Muscle layer of duodenum (tissue), 2 donors: ENCODE data around the gene TCTA.

Source experiments
- H3K27ac ChIP-seq: one replicate; pipeline ENCODE4 v1.7.0; 2013; ENCODE audit warnings: mild to moderate bottlenecking, low read length
- H3K27me3 ChIP-seq: one replicate; pipeline ENCODE4 v1.7.0; 2013; ENCODE audit warnings: low read depth, mild to moderate bottlenecking, control low read depth, low read length
- H3K36me3 ChIP-seq, 2 donors: one replicate each; pipeline ENCODE4 v1.7.0; 2013; ENCODE audit warnings: low read length in 2 of 2, control low read depth in 1 of 2, mild to moderate bottlenecking in 1 of 2; ENCODE audit not compliant: insufficient read depth in 2 of 2, control insufficient read depth in 1 of 2
- H3K4me1 ChIP-seq, 2 donors: one replicate each; pipeline ENCODE4 v1.7.0; 2013; ENCODE audit warnings: low read length in 2 of 2, mild to moderate bottlenecking in 2 of 2, control low read depth in 1 of 2, moderate library complexity in 1 of 2; ENCODE audit not compliant: insufficient read depth in 2 of 2, control insufficient read depth in 1 of 2
- H3K4me3 ChIP-seq, 2 donors: one replicate each; pipeline ENCODE4 v1.7.0; 2013; ENCODE audit warnings: low read length in 2 of 2, low read depth in 1 of 2, mild to moderate bottlenecking in 1 of 2
- H3K9me3 ChIP-seq, 2 donors: one replicate each; pipeline ENCODE4 v1.7.0; 2013; ENCODE audit warnings: low read length in 2 of 2, control low read depth in 1 of 2, mild to moderate bottlenecking in 1 of 2; ENCODE audit not compliant: control insufficient read depth in 1 of 2
- donor health status: healthy.

Gene TCTA

DNA sequence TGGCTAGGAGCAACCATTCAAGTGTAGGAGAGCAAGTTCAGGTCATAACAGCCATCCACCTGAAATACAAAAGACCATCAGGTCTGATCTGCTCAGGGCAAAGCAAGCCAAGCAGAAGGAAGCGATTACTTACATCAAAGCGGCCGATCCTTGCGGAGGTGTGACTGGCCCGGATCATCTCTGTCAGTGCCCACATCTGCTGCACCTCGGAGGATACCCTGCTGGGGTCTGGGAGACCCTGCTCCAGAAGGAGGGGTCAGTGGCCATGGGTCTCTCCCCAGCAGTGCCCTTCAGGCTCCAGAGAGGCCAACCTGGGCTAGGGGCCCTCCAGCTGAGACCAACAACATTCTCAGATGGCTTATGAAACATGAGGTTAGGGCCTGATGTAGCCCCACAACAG lies 12.6 kb downstream of the TCTA start:
- H3K27ac ChIP-seq: no peak overlapping the region
- peaks cover 9 to 31% of the 10 kb centered on the region in 2 donors for H3K36me3 ChIP-seq
- H3K9me3 ChIP-seq: no peaks in the 10 kb centered on the region
- H3K4me1 ChIP-seq: peaks cover 12 to 23% of the 10 kb centered on the region in 2 donors
- no peaks in the 10 kb centered on the region for H3K27me3 ChIP-seq
- H3K4me3 ChIP-seq: no peak overlapping the region

DNA sequence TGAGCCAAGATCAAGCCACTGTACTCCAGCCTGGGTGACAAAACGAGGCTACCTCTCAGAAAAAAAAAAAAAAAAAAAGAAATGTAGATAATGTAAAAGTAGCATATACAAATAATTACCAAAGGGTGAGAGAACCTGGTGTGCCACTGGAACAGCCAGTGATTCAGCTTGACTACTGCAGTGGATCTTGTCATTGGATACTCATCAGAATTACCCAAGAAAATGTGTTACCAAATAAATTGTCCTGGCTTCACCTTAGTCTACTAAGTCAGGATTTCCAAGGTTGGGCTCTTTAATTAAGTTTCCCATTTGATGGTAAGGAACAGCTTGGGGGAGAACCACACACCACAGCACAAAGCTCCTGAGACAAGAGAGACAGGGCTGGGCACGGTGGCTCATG lies 15.4 kb downstream of the TCTA start:
- H3K36me3 ChIP-seq: peaks cover 9 to 22% of the 10 kb centered on the region in 2 donors

DNA sequence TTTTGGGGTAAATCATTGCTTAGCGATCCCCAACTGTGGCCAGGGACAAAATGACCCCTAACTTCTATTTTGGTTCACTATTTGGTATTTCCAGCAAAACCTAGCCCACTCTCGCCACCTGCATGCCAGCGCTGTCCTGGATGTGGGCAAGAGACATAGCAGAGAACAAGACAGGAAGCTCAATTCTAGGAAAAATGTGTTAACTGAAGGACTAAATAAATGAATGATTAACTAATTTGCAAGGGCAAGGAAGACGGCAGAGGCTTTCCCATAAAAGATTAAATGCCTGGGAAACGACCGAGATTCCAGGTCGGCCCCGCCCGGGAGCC lies 16.5 kb downstream of the TCTA start:
- H3K27me3 ChIP-seq: no peaks in the 10 kb centered on the region
- H3K27ac ChIP-seq: peak overlapping the region; percentile 77
- H3K4me3 ChIP-seq: peak overlapping the region; percentile 72 to 85
- peaks cover 9 to 22% of the 10 kb centered on the region in 2 donors for H3K36me3 ChIP-seq
- no peaks in the 10 kb centered on the region for H3K9me3 ChIP-seq
- H3K4me1 ChIP-seq: peaks cover 0 to 4% of the 10 kb centered on the region in 2 donors

More for the DNA sequence above, 15.4 kb downstream of the TCTA start:
- no peak overlapping the region for H3K27ac ChIP-seq
- H3K4me1 ChIP-seq: peaks cover 2 to 10% of the 10 kb centered on the region in 2 donors
- H3K27me3 ChIP-seq: no peaks in the 10 kb centered on the region
- H3K9me3 ChIP-seq: no peaks in the 10 kb centered on the region
- no peak overlapping the region for H3K4me3 ChIP-seq

DNA sequence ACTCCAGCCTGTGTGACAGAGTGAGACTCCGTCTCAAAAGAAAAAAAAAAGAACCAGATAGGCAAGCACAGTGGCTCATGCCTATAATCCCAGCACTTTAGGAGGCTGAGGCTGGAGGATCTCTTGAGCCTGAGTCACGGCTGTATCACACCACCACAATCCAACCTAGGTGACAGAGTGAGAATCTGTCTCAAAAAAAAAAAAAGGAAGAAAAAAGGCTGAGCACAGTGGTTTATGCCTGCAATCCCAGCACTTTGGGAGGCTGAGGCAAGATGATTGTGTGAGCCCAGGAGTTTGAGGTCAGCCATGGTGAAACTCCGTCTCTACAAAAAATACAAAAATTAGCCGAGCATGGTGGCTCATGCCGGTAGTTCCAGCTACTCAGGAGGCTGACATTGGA lies 22.5 kb downstream of the TCTA start:
- no peak overlapping the region for H3K27ac ChIP-seq
- no peak overlapping the region for H3K4me3 ChIP-seq
- no peaks in the 10 kb centered on the region for H3K4me1 ChIP-seq
- no peaks in the 10 kb centered on the region for H3K36me3 ChIP-seq
- no peaks in the 10 kb centered on the region for H3K9me3 ChIP-seq
- H3K27me3 ChIP-seq: no peaks in the 10 kb centered on the region

DNA sequence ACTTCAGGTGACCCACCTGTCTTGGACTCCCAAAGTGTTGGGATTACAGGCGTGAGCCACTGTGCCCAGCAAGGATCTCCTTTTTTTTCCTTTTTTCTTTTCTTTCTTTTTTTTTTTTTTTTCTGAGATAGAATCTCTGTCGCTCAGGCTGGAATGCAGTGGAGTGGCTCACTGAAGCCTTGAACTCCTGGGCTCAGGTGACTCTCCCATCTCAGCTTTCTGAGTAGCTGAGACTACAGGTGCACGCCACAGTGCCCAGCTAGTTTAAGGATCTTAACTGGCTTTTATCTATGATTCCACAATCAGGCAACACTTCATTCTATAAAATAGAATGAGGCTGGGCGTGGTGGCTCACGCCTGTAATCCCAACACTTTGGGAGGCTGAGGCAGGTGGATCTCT lies 33.2 kb downstream of the TCTA start:
- H3K9me3 ChIP-seq: no peaks in the 10 kb centered on the region
- no peaks in the 10 kb centered on the region for H3K36me3 ChIP-seq
- H3K4me1 ChIP-seq: peaks cover 0 to 11% of the 10 kb centered on the region in 2 donors
- H3K27ac ChIP-seq: no peak overlapping the region
- no peak overlapping the region for H3K4me3 ChIP-seq
- no peaks in the 10 kb centered on the region for H3K27me3 ChIP-seq

DNA sequence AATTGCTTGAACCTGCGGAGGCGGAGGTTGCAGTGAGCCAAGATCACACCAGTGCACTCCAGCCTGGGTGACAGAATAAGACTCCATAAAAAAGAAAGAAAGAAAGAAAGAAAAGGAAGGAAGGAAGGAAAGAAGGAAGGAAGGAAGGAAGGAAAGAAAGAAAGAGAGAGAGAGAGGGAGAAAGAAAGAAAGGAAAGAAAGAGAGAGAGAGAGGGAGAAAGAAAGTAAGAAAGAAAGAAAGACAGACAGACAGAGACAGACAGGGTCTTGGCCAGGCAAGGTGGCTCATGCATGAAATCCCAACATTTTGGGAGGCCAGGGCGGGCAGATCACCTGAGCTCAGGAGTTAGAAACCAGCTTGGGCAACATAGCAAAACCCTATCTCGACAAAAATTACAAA lies 41.4 kb downstream of the TCTA start:
- H3K4me3 ChIP-seq: no peak overlapping the region
- no peaks in the 10 kb centered on the region for H3K36me3 ChIP-seq
- no peaks in the 10 kb centered on the region for H3K9me3 ChIP-seq
- H3K27me3 ChIP-seq: no peaks in the 10 kb centered on the region
- H3K27ac ChIP-seq: no peak overlapping the region
- H3K4me1 ChIP-seq: peaks cover 0 to 4% of the 10 kb centered on the region in 2 donors

DNA sequence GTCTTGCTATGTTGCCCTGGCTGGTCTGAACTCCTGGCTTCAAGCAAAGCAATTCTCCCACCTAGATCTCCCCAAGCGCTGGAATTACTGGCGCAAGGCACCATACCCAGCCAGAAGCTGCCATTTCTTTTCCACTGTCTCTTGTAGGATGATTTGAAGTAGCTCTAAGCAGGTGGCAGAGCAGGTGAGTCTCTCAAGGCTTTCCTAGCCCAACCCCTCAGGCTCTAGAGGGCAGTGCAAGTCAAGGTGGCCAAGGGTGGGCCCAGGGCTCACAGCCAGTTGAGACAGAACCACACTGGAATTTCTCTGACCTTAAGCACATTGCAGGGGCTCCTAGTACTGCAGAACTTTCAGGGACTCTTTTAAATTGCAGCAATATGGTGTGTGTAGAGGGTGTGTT lies 42.2 kb downstream of the TCTA start:
- H3K36me3 ChIP-seq: no peaks in the 10 kb centered on the region
- no peaks in the 10 kb centered on the region for H3K9me3 ChIP-seq
- H3K27me3 ChIP-seq: no peaks in the 10 kb centered on the region
- no peak overlapping the region for H3K4me3 ChIP-seq
- H3K27ac ChIP-seq: no peak overlapping the region
- H3K4me1 ChIP-seq: peaks cover 0 to 4% of the 10 kb centered on the region in 2 donors

DNA sequence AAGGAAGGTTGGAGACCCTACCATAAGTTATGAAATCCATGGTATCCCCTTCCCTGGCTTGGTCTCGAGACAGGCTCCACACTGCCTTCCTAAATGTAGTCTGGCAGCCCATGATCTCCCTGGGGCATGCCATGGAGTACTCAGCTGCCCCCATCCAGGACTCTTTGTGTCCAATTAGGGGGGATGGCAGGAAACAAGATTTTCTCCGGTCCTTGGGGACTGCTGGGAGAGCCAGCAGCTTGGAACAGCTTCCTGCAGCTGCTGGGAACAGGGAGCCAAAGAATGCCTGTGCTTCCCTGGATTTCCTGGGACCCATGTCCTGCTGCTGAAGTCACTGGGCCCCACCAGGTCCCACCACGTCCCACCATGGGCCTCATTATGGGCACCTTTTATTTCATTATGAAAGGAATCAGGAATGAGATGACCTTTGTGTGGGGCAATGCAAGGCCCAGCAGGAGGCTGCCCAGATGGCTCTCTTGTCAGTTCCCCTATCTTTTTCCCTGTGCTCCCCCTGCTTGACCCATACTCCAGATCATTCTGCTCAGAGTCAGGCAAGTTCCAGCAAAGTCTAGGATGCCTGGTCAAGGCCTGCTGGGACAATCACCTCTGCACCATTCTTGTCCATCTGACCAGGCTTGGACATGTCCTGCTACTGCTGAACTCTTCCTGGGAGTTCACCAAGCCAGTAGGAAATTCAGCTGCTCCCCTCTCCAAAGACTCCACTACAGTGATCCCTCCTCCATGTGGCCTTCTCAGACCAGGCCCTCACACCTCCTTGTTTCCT lies 42.9 kb downstream of the TCTA start:
- H3K4me3 ChIP-seq: no peak overlapping the region
- no peaks in the 10 kb centered on the region for H3K9me3 ChIP-seq
- H3K4me1 ChIP-seq: peaks cover 0 to 4% of the 10 kb centered on the region in 2 donors
- H3K27me3 ChIP-seq: no peaks in the 10 kb centered on the region
- no peak overlapping the region for H3K27ac ChIP-seq
- H3K36me3 ChIP-seq: no peaks in the 10 kb centered on the region

DNA sequence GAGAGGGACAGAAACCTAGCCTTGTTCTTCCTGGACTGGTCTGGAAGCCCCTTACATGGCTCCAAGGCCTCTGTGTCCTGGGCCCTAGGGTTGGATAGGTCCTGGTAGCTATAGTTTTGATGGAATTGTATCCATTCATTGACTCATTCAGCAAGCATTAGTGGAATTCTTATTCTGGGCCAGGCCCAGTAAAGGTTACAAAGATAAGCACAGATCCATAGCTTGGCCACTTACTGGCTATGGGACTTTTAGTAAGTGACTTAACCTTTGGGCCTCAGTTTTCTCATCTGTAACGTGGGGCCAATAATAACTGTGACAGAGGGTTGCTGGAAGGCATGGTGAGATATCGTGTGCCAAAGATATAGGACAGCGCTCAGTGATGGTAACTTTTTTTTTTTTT lies 44.2 kb downstream of the TCTA start:
- Histone ChIP-seq H3K36me3 (no peaks in the 10 kb centered on the region), H3K27me3 (no peaks in the 10 kb centered on the region), H3K9me3 (no peaks in the 10 kb centered on the region), H3K4me3 (no peak overlapping the region), H3K27ac (no peak overlapping the region), H3K4me1 (peaks cover 0 to 9% of the 10 kb centered on the region in 2 donors)

DNA sequence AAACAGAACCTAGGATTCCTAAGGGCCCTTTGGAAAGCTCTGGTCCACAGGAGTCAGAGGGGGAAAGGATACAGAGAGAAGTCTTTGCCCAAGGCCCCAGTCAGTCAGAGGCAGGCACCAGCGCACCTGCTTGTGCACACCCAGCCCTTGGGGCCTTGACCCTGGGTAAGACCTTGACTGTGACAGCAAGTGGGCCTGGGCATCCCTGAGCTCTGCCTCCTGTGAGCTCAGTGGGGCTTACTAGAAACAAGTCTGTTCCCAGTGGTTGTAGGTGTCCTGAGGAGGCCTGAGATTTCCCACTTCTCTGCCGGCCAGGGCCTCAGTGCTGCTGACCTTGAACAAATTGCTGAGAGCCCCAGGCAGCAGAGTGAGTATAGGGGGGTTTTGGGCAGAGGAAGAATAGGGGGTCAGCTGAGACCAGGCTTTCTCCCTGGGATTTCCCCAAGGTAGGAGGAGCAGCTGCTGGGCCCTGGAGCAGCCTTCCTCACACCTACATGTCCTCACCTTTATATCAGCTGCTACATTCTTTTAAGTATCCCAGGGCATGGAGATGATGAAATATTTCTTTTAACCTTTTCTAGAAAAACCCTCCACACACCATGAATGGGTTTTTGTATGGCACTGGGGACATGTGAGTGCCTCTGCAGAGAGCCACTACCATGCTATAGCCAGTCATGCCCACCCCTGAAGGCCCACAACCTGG lies 48.1 kb downstream of the TCTA start:
- H3K36me3 ChIP-seq: no peaks in the 10 kb centered on the region
- H3K27me3 ChIP-seq: no peaks in the 10 kb centered on the region
- no peak overlapping the region for H3K4me3 ChIP-seq
- no peaks in the 10 kb centered on the region for H3K9me3 ChIP-seq
- peaks cover 0 to 5% of the 10 kb centered on the region in 2 donors for H3K4me1 ChIP-seq
- H3K27ac ChIP-seq: no peak overlapping the region

DNA sequence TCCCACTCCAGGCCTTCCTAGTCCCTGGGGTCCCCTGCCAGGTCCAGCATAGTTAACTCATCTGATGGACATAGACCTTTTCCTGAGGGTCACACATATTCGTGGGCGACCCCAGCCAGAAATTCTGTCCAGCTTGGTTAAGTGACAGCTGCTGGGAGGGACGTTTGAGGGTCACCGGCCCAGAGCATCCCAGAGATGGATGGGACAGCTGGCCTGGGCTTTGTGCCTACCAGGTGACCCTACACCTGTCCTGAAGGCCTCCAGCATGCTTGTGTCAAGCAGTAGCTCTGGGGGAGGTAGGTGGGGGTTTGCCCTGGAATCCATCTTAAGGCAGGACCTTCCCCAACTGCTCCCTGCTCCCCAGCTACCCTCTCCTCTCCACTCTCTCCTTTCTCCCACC lies 48.7 kb downstream of the TCTA start:
- Histone ChIP-seq H3K4me3 (no peak overlapping the region), H3K4me1 (peaks cover 0 to 5% of the 10 kb centered on the region in 2 donors), H3K27ac (no peak overlapping the region), H3K36me3 (no peaks in the 10 kb centered on the region), H3K9me3 (no peaks in the 10 kb centered on the region), H3K27me3 (no peaks in the 10 kb centered on the region)
